ENCODE results near the gene IKZF3. TPM values are rescaled to one million over a fixed set of nuclear protein-coding genes. Genes with fewer than 3 reads are reported as not detected.
A peak's percentile ranks its signal among the peaks of the same experiment; 100 is the strongest.

Gene IKZF3
- total and polyA plus RNA-seq, 4 experiments from 2014 or later = 3.2 to 118 (median 102) TPM

DNA sequence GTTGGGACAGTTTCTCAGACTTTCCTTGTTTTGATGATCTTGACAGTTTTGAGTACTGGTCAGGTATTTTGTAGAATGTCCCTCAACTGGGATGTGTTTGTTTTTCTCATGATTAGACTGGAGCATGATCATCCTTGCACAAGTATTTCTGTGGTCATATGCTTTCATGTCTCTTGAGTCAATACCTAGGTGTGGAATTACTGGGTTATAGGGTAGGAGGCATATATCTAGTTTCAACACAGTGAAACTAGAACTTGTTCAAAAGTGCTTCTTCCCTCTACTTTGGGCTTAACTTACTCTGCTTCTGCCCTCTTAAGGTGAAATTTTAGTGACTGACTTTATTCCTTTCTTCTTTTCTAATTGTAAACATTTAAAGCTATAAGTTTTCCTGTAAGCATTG lies 30.1 kb downstream of the IKZF3 start:
- H3K27ac ChIP-seq (ENCODE audit: low read depth, low read length) = no peak overlapping the region
- H3K4me3 ChIP-seq (ENCODE audit: low read length in 2 of 2) = no peak overlapping the region
- ChIA-PET POLR2A (ENCODE audit: partially characterized antibody) (interaction anchor here (1.2 to 3.2 kb wide), 2 partner anchors 14 to 93 kb away, joined by 4 to 17 read pairs; partner anchors contain the start of genes LRRC3C and ORMDL3), CTCF (ENCODE audit: partially characterized antibody) (interaction anchor here (1.5 kb wide), 1 partner anchor 15 kb away, joined by 5 read pairs; no protein-coding TSS in a partner anchor)
- H3K9me3 ChIP-seq (ENCODE audit: control insufficient read depth in 1 of 2, low read length in 2 of 2) = no peaks in the 10 kb centered on the region
- Mint-ChIP-seq H3K27ac (peak overlapping the region in 5 of 7 donors; percentile 8 to 70 (median 54)), H3K36me3 (peaks cover 41 to 45% of the 10 kb centered on the region in 2 donors), H3K27me3 (no peaks in the 10 kb centered on the region), H3K4me1 (peaks cover 12 to 24% (median 18%) of the 10 kb centered on the region in 4 donors), H3K9me3 (peaks cover 2 to 14% (median 12%) of the 10 kb centered on the region in 8 donors), H3K4me3 (no peak overlapping the region)
- H3K4me1 ChIP-seq (ENCODE audit: insufficient read depth, low read length) = no peaks in the 10 kb centered on the region
- H3K36me3 ChIP-seq (ENCODE audit: insufficient read depth, low read length) = no peaks in the 10 kb centered on the region
- intact Hi-C loops (cut with micrococcal nuclease) = no loop called here
- no peak for DNase-seq
- H3K27me3 ChIP-seq (ENCODE audit: insufficient read depth, low read length) = no peaks in the 10 kb centered on the region

DNA sequence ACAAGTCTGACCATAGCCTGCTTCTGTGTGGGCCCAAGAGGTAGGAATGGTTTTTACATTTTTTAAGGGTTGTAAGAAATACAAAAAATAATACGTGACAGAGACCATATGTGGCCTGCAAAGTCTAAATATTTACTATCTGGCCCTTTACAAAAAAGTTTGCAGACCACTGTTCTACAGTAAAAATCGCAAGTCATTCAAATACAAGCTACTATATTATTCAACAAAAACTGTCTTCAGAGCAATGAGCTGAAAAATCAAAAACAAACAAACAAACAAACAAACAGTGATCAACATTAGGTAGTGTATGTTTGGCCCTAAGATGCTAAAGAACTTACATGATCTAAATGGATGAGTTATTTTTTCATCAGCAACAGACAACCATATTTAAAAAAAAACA lies 32.5 kb downstream of the IKZF3 start:
- Histone ChIP-seq H3K4me3 (ENCODE audit: low read length in 2 of 2) (no peak overlapping the region), H3K36me3 (ENCODE audit: insufficient read depth, low read length) (peaks cover 15% of the 10 kb centered on the region), H3K27me3 (ENCODE audit: insufficient read depth, low read length) (no peaks in the 10 kb centered on the region), H3K27ac (ENCODE audit: low read depth, low read length) (no peak overlapping the region), H3K4me1 (ENCODE audit: insufficient read depth, low read length) (no peaks in the 10 kb centered on the region), H3K9me3 (ENCODE audit: control insufficient read depth in 1 of 2, low read length in 2 of 2) (no peaks in the 10 kb centered on the region)
- H3K27me3 Mint-ChIP-seq = no peaks in the 10 kb centered on the region
- intact Hi-C loops (cut with micrococcal nuclease) = no loop called here
- no peak overlapping the region for H3K4me3 Mint-ChIP-seq
- ChIA-PET POLR2A (ENCODE audit: partially characterized antibody) (interaction anchor here (0.6 to 1.0 kb wide), 3 partner anchors 52 to 1519 kb away, joined by 3 to 6 read pairs (median 3); no protein-coding TSS in a partner anchor), CTCF (ENCODE audit: partially characterized antibody) (interaction anchor here (0.6 kb wide), 1 partner anchor 190 kb away, joined by 4 read pairs; no protein-coding TSS in a partner anchor)
- no peak for DNase-seq
- H3K9me3 Mint-ChIP-seq = peaks cover 0 to 4% (median 0%) of the 10 kb centered on the region in 8 donors
- peaks cover 46 to 50% of the 10 kb centered on the region in 2 donors for H3K36me3 Mint-ChIP-seq
- H3K4me1 Mint-ChIP-seq = peaks cover 13 to 27% (median 23%) of the 10 kb centered on the region in 4 donors
- peak overlapping the region in 3 of 7 donors; percentile 3 to 79 (median 23) for H3K27ac Mint-ChIP-seq

DNA sequence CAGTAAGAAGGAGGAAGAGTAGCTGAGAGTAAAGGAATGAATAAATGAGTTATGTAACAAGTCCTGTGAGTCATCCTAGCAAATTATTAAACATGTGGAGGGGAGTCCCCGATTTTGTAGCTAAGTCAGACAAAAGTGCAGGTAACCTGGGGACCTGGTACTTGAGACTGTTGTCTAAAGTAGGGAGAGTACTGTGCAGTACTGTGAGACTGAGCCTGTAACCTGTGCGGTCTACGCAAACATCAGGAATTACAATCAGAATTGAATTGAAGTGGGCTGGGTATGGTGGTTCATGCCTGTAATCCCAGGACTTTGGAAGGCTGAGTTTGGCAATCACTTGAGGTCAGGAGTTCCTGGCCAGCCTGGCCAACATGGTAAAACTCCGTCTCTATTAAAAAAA lies 35.7 kb downstream of the IKZF3 start:
- H3K9me3 Mint-ChIP-seq = peaks cover 0 to 23% (median 19%) of the 10 kb centered on the region in 8 donors
- no peak for DNase-seq
- H3K36me3 Mint-ChIP-seq = peaks cover 65 to 70% of the 10 kb centered on the region in 2 donors
- no peaks in the 10 kb centered on the region for H3K27me3 ChIP-seq (ENCODE audit: insufficient read depth, low read length)
- ChIA-PET POLR2A (ENCODE audit: partially characterized antibody) (interaction anchor here (0.9 kb wide), 1 partner anchor 15 kb away, joined by 3 read pairs; no protein-coding TSS in a partner anchor), CTCF (ENCODE audit: partially characterized antibody) (no interaction called here)
- no peak overlapping the region for H3K4me3 ChIP-seq (ENCODE audit: low read length in 2 of 2)
- H3K27me3 Mint-ChIP-seq = no peaks in the 10 kb centered on the region
- H3K4me3 Mint-ChIP-seq = no peak overlapping the region
- no peak overlapping the region for H3K27ac ChIP-seq (ENCODE audit: low read depth, low read length)
- no peaks in the 10 kb centered on the region for H3K4me1 ChIP-seq (ENCODE audit: insufficient read depth, low read length)
- H3K9me3 ChIP-seq (ENCODE audit: control insufficient read depth in 1 of 2, low read length in 2 of 2) = peaks cover 0 to 9% of the 10 kb centered on the region in 2 donors
- intact Hi-C loops (cut with micrococcal nuclease) = no loop called here
- peaks cover 42% of the 10 kb centered on the region for H3K36me3 ChIP-seq (ENCODE audit: insufficient read depth, low read length)
- H3K4me1 Mint-ChIP-seq = peaks cover 6 to 25% (median 15%) of the 10 kb centered on the region in 4 donors
- H3K27ac Mint-ChIP-seq = peak overlapping the region in 4 of 7 donors; percentile 17 to 55 (median 43)

DNA sequence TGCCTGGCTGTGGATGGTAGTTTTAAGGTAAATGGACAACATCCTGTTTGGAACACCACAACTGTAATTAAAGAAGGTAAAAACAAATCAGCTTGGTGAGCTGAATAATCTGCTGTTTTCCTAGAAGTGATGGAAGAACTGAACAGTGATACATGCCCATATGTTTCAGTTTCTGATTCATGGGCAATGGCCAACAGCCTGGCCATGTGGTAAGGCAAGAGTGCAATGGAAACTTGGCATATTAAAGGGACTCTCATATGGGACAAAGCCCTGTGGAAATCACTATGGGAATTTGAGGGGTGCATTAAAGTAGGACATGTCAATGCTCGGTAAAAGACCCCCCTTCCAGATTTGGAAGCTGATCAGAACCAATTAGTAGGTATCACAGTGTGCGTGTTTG lies 37.8 kb downstream of the IKZF3 start:
- peaks cover 8% of the 10 kb centered on the region for H3K4me1 ChIP-seq (ENCODE audit: insufficient read depth, low read length)
- Mint-ChIP-seq H3K9me3 (peaks cover 4 to 39% (median 28%) of the 10 kb centered on the region in 8 donors), H3K4me3 (no peak overlapping the region), H3K27me3 (no peaks in the 10 kb centered on the region), H3K36me3 (peaks cover 79 to 80% of the 10 kb centered on the region in 2 donors), H3K4me1 (peaks cover 12 to 28% (median 15%) of the 10 kb centered on the region in 4 donors), H3K27ac (peak overlapping the region in 4 of 7 donors; percentile 15 to 66 (median 52))
- POLR2A ChIA-PET (ENCODE audit: partially characterized antibody) = interaction anchor here (0.8 to 1.4 kb wide), 2 partner anchors 10 to 14 kb away, joined by 3 read pairs; no protein-coding TSS in a partner anchor
- H3K4me3 ChIP-seq (ENCODE audit: low read length in 2 of 2) = no peak overlapping the region
- intact Hi-C loops (cut with micrococcal nuclease) = no loop called here
- H3K27ac ChIP-seq (ENCODE audit: low read depth, low read length) = no peak overlapping the region
- H3K36me3 ChIP-seq (ENCODE audit: insufficient read depth, low read length) = peaks cover 44% of the 10 kb centered on the region
- no peak for DNase-seq
- H3K9me3 ChIP-seq (ENCODE audit: control insufficient read depth in 1 of 2, low read length in 2 of 2) = peaks cover 0 to 15% of the 10 kb centered on the region in 2 donors
- no peaks in the 10 kb centered on the region for H3K27me3 ChIP-seq (ENCODE audit: insufficient read depth, low read length)
- CTCF ChIA-PET (ENCODE audit: partially characterized antibody) = interaction anchor here (0.9 kb wide), 1 partner anchor 203 kb away, joined by 3 read pairs; no protein-coding TSS in a partner anchor

DNA sequence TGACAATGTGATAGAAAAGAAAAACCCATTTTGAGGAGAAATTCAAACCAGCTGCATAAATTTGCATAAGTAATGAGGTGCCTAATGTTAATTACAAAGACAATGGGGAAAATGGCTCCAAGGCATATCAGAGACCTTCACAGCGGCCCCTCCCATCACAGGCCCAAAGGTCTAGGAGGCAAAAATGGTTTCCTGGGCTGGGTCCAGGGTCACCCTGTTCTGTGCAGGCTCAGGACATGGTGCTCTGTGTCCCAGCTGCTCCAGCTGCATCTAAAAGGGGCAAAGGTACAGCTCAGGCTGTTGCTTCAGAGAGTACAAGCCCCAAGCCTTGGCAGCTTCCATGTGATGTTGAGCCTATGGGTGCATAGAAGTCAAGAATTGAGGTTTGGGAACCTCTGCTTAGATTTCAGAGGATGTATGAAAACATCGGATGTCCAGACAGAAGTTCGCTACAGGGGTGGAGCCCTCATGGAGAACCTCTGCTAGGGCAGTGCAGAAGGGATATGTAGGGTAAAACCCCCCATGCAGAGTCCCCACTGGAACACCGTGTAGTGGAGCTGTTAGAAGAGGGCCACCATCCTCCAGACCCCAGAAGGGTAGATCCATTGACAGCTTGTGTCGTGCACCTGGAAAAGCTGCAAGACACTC lies 40.6 kb downstream of the IKZF3 start:
- H3K4me3 Mint-ChIP-seq = peak overlapping the region in 1 of 8 donors; percentile 46
- H3K27ac ChIP-seq (ENCODE audit: low read depth, low read length) = no peak overlapping the region
- POLR2A ChIA-PET (ENCODE audit: partially characterized antibody) = interaction anchor here (1.4 to 1.8 kb wide), 2 partner anchors 11 to 43 kb away, joined by 4 to 8 read pairs; no protein-coding TSS in a partner anchor
- CTCF ChIA-PET (ENCODE audit: partially characterized antibody) = no interaction called here
- H3K36me3 Mint-ChIP-seq = peaks cover 70 to 73% of the 10 kb centered on the region in 2 donors
- no peaks in the 10 kb centered on the region for H3K27me3 Mint-ChIP-seq
- H3K4me3 ChIP-seq (ENCODE audit: low read length in 2 of 2) = no peak overlapping the region
- DNase-seq = peak in 1 of 5 donors; percentile 17
- H3K4me1 Mint-ChIP-seq = peaks cover 29 to 56% (median 37%) of the 10 kb centered on the region in 4 donors
- peaks cover 36% of the 10 kb centered on the region for H3K4me1 ChIP-seq (ENCODE audit: insufficient read depth, low read length)
- H3K9me3 ChIP-seq (ENCODE audit: control insufficient read depth in 1 of 2, low read length in 2 of 2) = peaks cover 0 to 15% of the 10 kb centered on the region in 2 donors
- H3K27me3 ChIP-seq (ENCODE audit: insufficient read depth, low read length) = no peaks in the 10 kb centered on the region
- peaks cover 4 to 39% (median 28%) of the 10 kb centered on the region in 8 donors for H3K9me3 Mint-ChIP-seq
- peaks cover 43% of the 10 kb centered on the region for H3K36me3 ChIP-seq (ENCODE audit: insufficient read depth, low read length)
- intact Hi-C loops (cut with micrococcal nuclease) = no loop called here
- peak overlapping the region in 3 of 7 donors; percentile 9 to 83 (median 76) for H3K27ac Mint-ChIP-seq

DNA sequence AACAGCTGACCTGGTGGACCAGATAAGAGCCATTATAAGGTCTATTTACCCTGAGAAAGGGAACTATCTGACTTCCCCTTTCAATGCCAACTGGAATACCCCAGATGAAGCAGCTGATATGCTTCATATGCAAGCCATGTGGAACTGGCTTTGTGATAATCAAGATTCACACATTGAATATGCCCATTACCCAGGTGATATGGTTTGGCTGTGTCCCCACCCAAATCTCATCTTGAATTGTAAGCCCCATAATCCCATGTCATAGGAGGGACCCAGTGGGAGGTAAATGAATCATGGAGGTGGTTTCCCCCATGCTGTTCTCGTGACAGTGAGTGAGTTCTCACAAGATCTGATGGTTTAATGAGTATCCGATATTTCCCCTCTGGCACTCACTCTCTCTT lies 42.1 kb downstream of the IKZF3 start:
- H3K4me1 ChIP-seq (ENCODE audit: insufficient read depth, low read length) = peaks cover 51% of the 10 kb centered on the region
- H3K27me3 ChIP-seq (ENCODE audit: insufficient read depth, low read length) = no peaks in the 10 kb centered on the region
- ChIA-PET POLR2A (ENCODE audit: partially characterized antibody) (interaction anchor here (1.7 to 4.4 kb wide), 8 partner anchors 9 to 93 kb away, joined by 7 to 64 read pairs (median 31); no protein-coding TSS in a partner anchor), CTCF (ENCODE audit: partially characterized antibody) (interaction anchor here (0.5 to 4.3 kb wide), 5 partner anchors 9 to 60 kb away, joined by 3 to 43 read pairs (median 5); no protein-coding TSS in a partner anchor)
- peaks cover 0 to 15% of the 10 kb centered on the region in 2 donors for H3K9me3 ChIP-seq (ENCODE audit: control insufficient read depth in 1 of 2, low read length in 2 of 2)
- Mint-ChIP-seq H3K27me3 (no peaks in the 10 kb centered on the region), H3K4me3 (no peak overlapping the region), H3K4me1 (peaks cover 36 to 61% (median 45%) of the 10 kb centered on the region in 4 donors), H3K9me3 (peaks cover 4 to 39% (median 27%) of the 10 kb centered on the region in 8 donors), H3K27ac (peak overlapping the region; percentile 81 to 98 (median 94)), H3K36me3 (peaks cover 58 to 59% of the 10 kb centered on the region in 2 donors)
- peak overlapping the region; percentile 66 for H3K27ac ChIP-seq (ENCODE audit: low read depth, low read length)
- intact Hi-C loops (cut with micrococcal nuclease) = no loop called here
- no peak overlapping the region for H3K4me3 ChIP-seq (ENCODE audit: low read length in 2 of 2)
- peaks cover 32% of the 10 kb centered on the region for H3K36me3 ChIP-seq (ENCODE audit: insufficient read depth, low read length)
- DNase-seq = peak in 1 of 5 donors; percentile 44

Measured in CD4-positive, alpha-beta memory T cell (primary cell).